Mesendoderm (in vitro differentiated cells): Measurements from ENCODE around the gene ASTL.
"Not testable (repeated sequence)": the region's sequence is repeated elsewhere in the genome, so short reads cannot be mapped to it uniquely, and the experiment has no call there.

Experiments
- DNase-seq: peaks from one replicate; pipeline ENCODE4 v3.0.0; 2013
- H2AK5ac ChIP-seq: 2 replicates; pipeline ENCODE4 v1.6.1; 2013; ENCODE audit warnings: low read length, inconsistent platforms
- H2BK120ac ChIP-seq: 2 replicates; pipeline ENCODE4 v1.6.1; 2013; ENCODE audit warnings: low read depth, mild to moderate bottlenecking, low read length, moderate library complexity, mixed read lengths
- H2BK15ac ChIP-seq: replicated peaks from 2 replicates; pipeline ENCODE4 v1.6.1; 2013; ENCODE audit warnings: low read depth, mild to moderate bottlenecking, moderate library complexity
- H2BK5ac ChIP-seq: 2 replicates; pipeline ENCODE4 v1.6.1; 2013; ENCODE audit warnings: low read length, inconsistent platforms
- H3K18ac ChIP-seq: 2 replicates; pipeline ENCODE4 v1.6.1; 2013; ENCODE audit warnings: mild to moderate bottlenecking, low read length, mixed read lengths
- H3K23ac ChIP-seq: one replicate; pipeline ENCODE4 v1.6.1; 2013; ENCODE audit warnings: low read length
- H3K27ac ChIP-seq: 2 replicates; pipeline ENCODE4 v1.5.1; 2013; ENCODE audit warnings: low read depth, mild to moderate bottlenecking, inconsistent platforms, low read length, moderate library complexity
- H3K27me3 ChIP-seq: 2 replicates; pipeline ENCODE4 v1.6.1; 2013; ENCODE audit warnings: low read length, control low read depth, mild to moderate bottlenecking, inconsistent platforms; ENCODE audit not compliant: insufficient read depth, poor library complexity
- H3K36me3 ChIP-seq: 2 replicates; pipeline ENCODE4 v1.6.1; 2013; ENCODE audit warnings: low read length, inconsistent platforms; ENCODE audit not compliant: control insufficient read depth, insufficient read depth
- H3K4ac ChIP-seq: one replicate; pipeline ENCODE4 v1.6.1; 2013; ENCODE audit warnings: low read depth, mild to moderate bottlenecking, low read length, moderate library complexity
- H3K4me1 ChIP-seq: 2 replicates; pipeline ENCODE4 v1.6.1; 2013; ENCODE audit warnings: low read depth, low read length, inconsistent platforms; ENCODE audit not compliant: control insufficient read depth
- H3K4me2 ChIP-seq: 2 replicates; pipeline ENCODE4 v1.6.1; 2013; ENCODE audit warnings: low read length
- H3K4me3 ChIP-seq: 2 replicates; pipeline ENCODE4 v1.5.1; 2013; ENCODE audit warnings: mild to moderate bottlenecking, low read length
- H3K56ac ChIP-seq: one replicate; pipeline ENCODE4 v1.6.1; 2013; ENCODE audit warnings: low read length
- H3K79me1 ChIP-seq: 2 replicates; pipeline ENCODE4 v1.6.1; 2013; ENCODE audit warnings: low read length, inconsistent platforms
- H3K79me2 ChIP-seq: 2 replicates; pipeline ENCODE4 v1.6.1; 2013; ENCODE audit warnings: mild to moderate bottlenecking, low read length; ENCODE audit not compliant: control insufficient read depth, insufficient read depth
- H3K9ac ChIP-seq: 2 replicates; pipeline ENCODE4 v1.6.1; 2013; ENCODE audit warnings: low read length, inconsistent platforms
- H4K5ac ChIP-seq: one replicate; pipeline ENCODE4 v1.6.1; 2013; ENCODE audit warnings: low read length
- H4K8ac ChIP-seq: one replicate; pipeline ENCODE4 v1.6.1; 2013; ENCODE audit warnings: low read depth, mild to moderate bottlenecking, control low read depth, low read length, moderate library complexity
- WGBS: extraction: QIAGEN DNeasy Blood & Tissue Kit; methylation state at CpG from one replicate; pipeline ENCODE4 v1.1.7; 2013; ENCODE audit warnings: low lambda C conversion rate, missing lambda C conversion rate; ENCODE audit not compliant: insufficient coverage; ENCODE audit errors: extremely low coverage; 5-methylcytosine and 5-hydroxymethylcytosine counted together

Gene ASTL

GRCh38 chr2:96163768-96164429, 25.6 kb upstream of the ASTL start:
- H3K56ac ChIP-seq = no peak overlapping the region
- H2BK15ac ChIP-seq = no peak overlapping the region
- no CpG with 5 or more reads among the region's 13 CpGs for WGBS

GRCh38 chr2:96163415-96163767, 25.1 kb upstream of the ASTL start:
- Histone ChIP-seq H2AK5ac (no peak overlapping the region), H3K27me3 (no peaks in the 10 kb centered on the region), H2BK120ac (no peak overlapping the region), H4K8ac (no peak overlapping the region), H3K4me2 (no peak overlapping the region), H3K4me3 (no peak overlapping the region), H3K27ac (no peak overlapping the region), H3K4me1 (no peaks in the 10 kb centered on the region), H3K23ac (no peak overlapping the region), H2BK15ac (no peak overlapping the region), H3K79me1 (no peaks in the 10 kb centered on the region), H3K36me3 (no peaks in the 10 kb centered on the region), H3K18ac (no peak overlapping the region), H3K9ac (no peak overlapping the region), H3K56ac (no peak overlapping the region), H3K4ac (no peak overlapping the region), H3K79me2 (no peaks in the 10 kb centered on the region), H2BK5ac (no peak overlapping the region), H4K5ac (no peak overlapping the region)
- DNase-seq = no peak
- no CpG with 5 or more reads among the region's 5 CpGs for WGBS

More at GRCh38 chr2:96163768-96164429, 25.6 kb upstream of the ASTL start:
- no peak overlapping the region for H3K4ac ChIP-seq
- no peaks in the 10 kb centered on the region for H3K4me1 ChIP-seq
- no peak for DNase-seq
- no peaks in the 10 kb centered on the region for H3K36me3 ChIP-seq
- no peak overlapping the region for H4K8ac ChIP-seq
- no peak overlapping the region for H2AK5ac ChIP-seq
- no peak overlapping the region for H2BK120ac ChIP-seq
- no peak overlapping the region for H2BK5ac ChIP-seq
- no peaks in the 10 kb centered on the region for H3K27me3 ChIP-seq
- H3K79me2 ChIP-seq = no peaks in the 10 kb centered on the region
- H3K23ac ChIP-seq = no peak overlapping the region
- H3K18ac ChIP-seq = no peak overlapping the region
- no peak overlapping the region for H3K27ac ChIP-seq
- H3K79me1 ChIP-seq = no peaks in the 10 kb centered on the region
- no peak overlapping the region for H4K5ac ChIP-seq
- H3K9ac ChIP-seq = no peak overlapping the region
- no peak overlapping the region for H3K4me3 ChIP-seq
- no peak overlapping the region for H3K4me2 ChIP-seq

GRCh38 chr2:96161898-96162297, 23.6 kb upstream of the ASTL start:
- no peak for DNase-seq
- Histone ChIP-seq H2AK5ac (no peak overlapping the region), H3K56ac (no peak overlapping the region), H3K79me1 (no peaks in the 10 kb centered on the region), H4K8ac (no peak overlapping the region), H3K27ac (no peak overlapping the region), H2BK15ac (no peak overlapping the region), H4K5ac (no peak overlapping the region), H3K27me3 (no peaks in the 10 kb centered on the region), H3K4me1 (no peaks in the 10 kb centered on the region), H3K4me2 (no peak overlapping the region), H3K4me3 (no peak overlapping the region), H3K18ac (no peak overlapping the region), H3K23ac (no peak overlapping the region), H3K36me3 (no peaks in the 10 kb centered on the region), H3K9ac (no peak overlapping the region), H2BK120ac (no peak overlapping the region), H3K4ac (no peak overlapping the region), H3K79me2 (no peaks in the 10 kb centered on the region), H2BK5ac (no peak overlapping the region)
- no CpG with 5 or more reads among the region's 5 CpGs for WGBS

GRCh38 chr2:96160366-96160765, 22.1 kb upstream of the ASTL start:
- WGBS = no CpG with 5 or more reads among the region's 5 CpGs
- H2AK5ac ChIP-seq, H3K4me3 ChIP-seq, H2BK15ac ChIP-seq, H4K8ac ChIP-seq, H3K27ac ChIP-seq, H3K36me3 ChIP-seq, H3K79me2 ChIP-seq, H3K18ac ChIP-seq, H2BK5ac ChIP-seq, H2BK120ac ChIP-seq, DNase-seq, H3K4me1 ChIP-seq, H3K56ac ChIP-seq, H3K79me1 ChIP-seq, H3K4me2 ChIP-seq, H3K23ac ChIP-seq, H3K27me3 ChIP-seq, H3K4ac ChIP-seq, H4K5ac ChIP-seq, H3K9ac ChIP-seq: not testable (repeated sequence)

GRCh38 chr2:96159084-96159830, 21.0 kb upstream of the ASTL start:
- no peak overlapping the region for H3K27ac ChIP-seq
- H2BK15ac ChIP-seq = no peak overlapping the region
- DNase-seq = no peak
- no peak overlapping the region for H2AK5ac ChIP-seq
- no peak overlapping the region for H3K56ac ChIP-seq
- H3K79me1 ChIP-seq = no peaks in the 10 kb centered on the region
- no peak overlapping the region for H3K23ac ChIP-seq
- no peak overlapping the region for H4K5ac ChIP-seq
- H3K79me2 ChIP-seq = no peaks in the 10 kb centered on the region
- H3K36me3 ChIP-seq = no peaks in the 10 kb centered on the region
- no peaks in the 10 kb centered on the region for H3K4me1 ChIP-seq
- H3K4me3 ChIP-seq = no peak overlapping the region
- H3K4me2 ChIP-seq = no peak overlapping the region
- no peak overlapping the region for H4K8ac ChIP-seq
- H3K18ac ChIP-seq = no peak overlapping the region
- H3K27me3 ChIP-seq = no peaks in the 10 kb centered on the region
- no CpG with 5 or more reads among the region's 17 CpGs for WGBS
- no peak overlapping the region for H3K9ac ChIP-seq
- no peak overlapping the region for H2BK5ac ChIP-seq
- no peak overlapping the region for H2BK120ac ChIP-seq
- no peak overlapping the region for H3K4ac ChIP-seq
